Body of pancreas (tissue), 4 donors: ENCODE data around the gene KDM3A. TPM values are rescaled to one million over a fixed set of nuclear protein-coding genes. Genes with fewer than 3 reads are reported as not detected.

Experiments used
- ATAC-seq: fragments of 150-250 bp; one replicate; pipeline ENCODE4 v1.9.1; 2016
- DNase-seq, 4 donors: peaks; one replicate each; pipeline ENCODE4 v3.0.0-alpha.2; 2019
- H3K27ac ChIP-seq, 4 donors: fragments of 200-600 bp; sonication (generic); 1 replicate in 3 of 4; 2 replicates in 1 of 4; pipeline versions ENCODE4 v1.5.1 to v1.6.1; 2016 to 2019; ENCODE audit warnings: mild to moderate bottlenecking in 1 of 4, mixed read lengths in 1 of 4, moderate library complexity in 1 of 4
- H3K27me3 ChIP-seq, 2 donors: fragments of 200-600 bp; sonication (generic); one replicate each; pipeline ENCODE4 v1.6.0; 2016; ENCODE audit warnings: mild to moderate bottlenecking in 1 of 2
- H3K36me3 ChIP-seq, 2 donors: fragments of 200-600 bp; sonication (generic); replicated peaks in 1 of 2; 2 replicates each; pipeline ENCODE4 v1.5.1; 2016; ENCODE audit warnings: low read depth in 2 of 2; ENCODE audit not compliant: insufficient read depth in 1 of 2
- H3K4me1 ChIP-seq: fragments of 200-600 bp; sonication (generic); one replicate; pipeline ENCODE4 v1.6.0; 2016
- H3K4me3 ChIP-seq, 2 donors: fragments of 200-600 bp; sonication (generic); 1 replicate in 1 of 2; 2 replicates in 1 of 2; pipeline ENCODE4 v1.5.1; 2016 to 2019
- H3K9me3 ChIP-seq, 3 donors: fragments of 200-600 bp; sonication (generic); 1 replicate in 2 of 3; 2 replicates in 1 of 3; pipeline ENCODE4 v1.5.1; 2016
- CTCF ChIP-seq, 7 experiments: fragments of 450-650 bp in 4 of 7; fragments of 200-600 bp in 3 of 7; sonication (generic) in 3 of 7; IDR thresholded peaks; one replicate each; pipeline ENCODE4 v1.5.1; 2016 to 2019; ENCODE audit warnings: antibody characterized with exemption in 7 of 7
- POLR2A ChIP-seq, 3 donors: fragments of 450-650 bp; IDR thresholded peaks; one replicate each; pipeline ENCODE4 v1.6.1; 2016; ENCODE audit warnings: antibody characterized with exemption in 3 of 3, mild to moderate bottlenecking in 2 of 3
- WGBS, 2 donors: methylation state at CpG; one replicate each; pipeline ENCODE4 v1.1.5; 2017; 5-methylcytosine and 5-hydroxymethylcytosine counted together
- intact Hi-C: fragments of 100-400 bp; cut with DNase I; formaldehyde crosslinking; loops from one replicate; pipeline ENCODE4 v1.15.1; 2023
- small RNA-seq: library from RNA; depleted of rRNA; stranded (forward); fragments of <200 nt; gene quantifications from one replicate; pipeline ENCODE3, GENCODE V24; 2016
- total RNA-seq, 2 donors: library from RNA; depleted of rRNA; stranded (reverse); fragments of >200 nt; gene quantifications; one replicate each; pipeline ENCODE4 v1.1.0, GENCODE V29; 2016

The KDM3A gene
- total RNA-seq, 2 donors from 2014 or later, result 34.0 to 47.8 TPM

- H3K36me3 ChIP-seq, result no peaks in the 10 kb centered on the region
- intact Hi-C loops, result no loop called here
- DNase-seq, result no peak
- no peaks in the 10 kb centered on the region for H3K27me3 ChIP-seq
- WGBS, 2 donors, result 37 to 70% methylated on average over 2 of the region's 2 CpGs
- peak overlapping the region in 1 of 4 donors; percentile 5 for H3K27ac ChIP-seq
- no peaks in the 10 kb centered on the region for H3K9me3 ChIP-seq
- peaks cover 11% of the 10 kb centered on the region for H3K4me1 ChIP-seq
- H3K4me3 ChIP-seq, result no peak overlapping the region
- TF ChIP-seq POLR2A (IDR thresholded peaks at IDR 0.05) (no peak), CTCF (IDR thresholded peaks at IDR 0.05) (no peak)
- ATAC-seq, result no peak
Observed at GRCh38 chr2:86541334-86541733, 100.2 kb downstream of the KDM3A start.

Small RNAs within 50 kb of the gene (small RNA-seq; reads per million reads assigned to genes)
- not detected for gene RNU6-640P

Other genes starting within 250 kb of the KDM3A start
- 10 to 100 TPM; 37.1 to 46.1 TPM for gene IMMT, start 245.9 kb upstream of the KDM3A start, total RNA-seq
- 1 to 10 TPM; 3.6 to 8.3 TPM for gene MRPL35, start 241.9 kb upstream of the KDM3A start, total RNA-seq
- gene REEP1, start 103.7 kb upstream of the KDM3A start, total RNA-seq, result 1 to 10 TPM; 4.0 to 5.4 TPM
- gene CHMP3, start 122.1 kb downstream of the KDM3A start, total RNA-seq, result 10 to 100 TPM; 64.6 to 70.0 TPM
- gene RNF103, start 182.5 kb downstream of the KDM3A start, total RNA-seq, result 10 to 100 TPM; 16.2 to 44.4 TPM